ENCODE measurements around the gene ZC3H12D. TPM values are rescaled to one million over a fixed set of nuclear protein-coding genes. Genes with fewer than 3 reads are reported as not detected.
"Not testable (repeated sequence)": the region's sequence is repeated elsewhere in the genome, so short reads cannot be mapped to it uniquely, and the experiment has no call there.

The ZC3H12D gene
- total and polyA plus RNA-seq, 9 donors = 0.15 to 1.3 (median 0.45) TPM

GRCh38 chr6:149445573-149445972 lies 39.2 kb downstream of the ZC3H12D start:
- no peak for TF ChIP-seq EP300 (IDR thresholded peaks at IDR 0.05)

GRCh38 chr6:149445095-149445466 lies 39.7 kb downstream of the ZC3H12D start:
- 33 to 80% (median 76%) methylated on average over 1 to 6 of the region's 6 CpGs for WGBS, 3 donors
- no peak for DNase-seq

More at GRCh38 chr6:149445573-149445972, 39.2 kb downstream of the ZC3H12D start:
- WGBS, 3 donors = 86 to 96% (median 94%) methylated on average over 7 of the region's 7 CpGs
- Histone ChIP-seq H3K4me3 (no peak overlapping the region), H3K27ac (no peak overlapping the region), H3K27me3 (no peaks in the 10 kb centered on the region), H3K4me1 (ENCODE audit: insufficient read depth) (peaks cover 6% of the 10 kb centered on the region), H3K9me3 (no peaks in the 10 kb centered on the region), H3K36me3 (no peaks in the 10 kb centered on the region)
- DNase-seq = no peak
- intact Hi-C loops (cut with DNase I) = no loop called here

GRCh38 chr6:149444360-149445094 lies 40.3 kb downstream of the ZC3H12D start:
- whole genome bisulfite sequencing, 3 donors = 78 to 95% (median 92%) methylated on average over 3 of the region's 3 CpGs
- H3K4me3 ChIP-seq; intact Hi-C loops (cut with DNase I); H3K9me3 ChIP-seq; DNase-seq; H3K4me1 ChIP-seq (ENCODE audit: insufficient read depth); H3K27me3 ChIP-seq; H3K27ac ChIP-seq; H3K36me3 ChIP-seq: not testable (repeated sequence)

More at GRCh38 chr6:149445095-149445466, 39.7 kb downstream of the ZC3H12D start:
- no peak overlapping the region for H3K27ac ChIP-seq
- H3K4me3 ChIP-seq = no peak overlapping the region
- peaks cover 6% of the 10 kb centered on the region for H3K4me1 ChIP-seq (ENCODE audit: insufficient read depth)
- no peaks in the 10 kb centered on the region for H3K36me3 ChIP-seq
- TF ChIP-seq EP300 (IDR thresholded peaks at IDR 0.05) (no peak), POLR2A (IDR thresholded peaks at IDR 0.05) (no peak), CTCF (IDR thresholded peaks at IDR 0.05) (no peak)
- intact Hi-C loops (cut with DNase I) = no loop called here
- H3K27me3 ChIP-seq = no peaks in the 10 kb centered on the region
- H3K9me3 ChIP-seq = no peaks in the 10 kb centered on the region

GRCh38 chr6:149443411-149444181 lies 41.2 kb downstream of the ZC3H12D start:
- intact Hi-C loops (cut with DNase I) = no loop called here
- WGBS, 3 donors = 9 to 15% (median 14%) methylated on average over 8 of the region's 8 CpGs
- TF ChIP-seq EP300 (IDR thresholded peaks at IDR 0.05) (no peak), CTCF (IDR thresholded peaks at IDR 0.05) (no peak), POLR2A (IDR thresholded peaks at IDR 0.05) (no peak)
- DNase-seq = peak; percentile 38 to 78 (median 61)
- no peaks in the 10 kb centered on the region for H3K27me3 ChIP-seq
- no peaks in the 10 kb centered on the region for H3K9me3 ChIP-seq
- H3K4me3 ChIP-seq = no peak overlapping the region
- H3K27ac ChIP-seq = no peak overlapping the region
- H3K36me3 ChIP-seq = no peaks in the 10 kb centered on the region
- peaks cover 6% of the 10 kb centered on the region for H3K4me1 ChIP-seq (ENCODE audit: insufficient read depth)

GRCh38 chr6:149441740-149442139 lies 43.1 kb downstream of the ZC3H12D start:
- Histone ChIP-seq H3K4me3 (no peak overlapping the region), H3K27ac (no peak overlapping the region), H3K4me1 (ENCODE audit: insufficient read depth) (peaks cover 6% of the 10 kb centered on the region), H3K9me3 (no peaks in the 10 kb centered on the region), H3K27me3 (no peaks in the 10 kb centered on the region), H3K36me3 (no peaks in the 10 kb centered on the region)
- TF ChIP-seq EP300 (IDR thresholded peaks at IDR 0.05) = no peak
- TF ChIP-seq POLR2A (IDR thresholded peaks at IDR 0.05) = no peak
- TF ChIP-seq CTCF (IDR thresholded peaks at IDR 0.05) = no peak
- DNase-seq = no peak
- 75 to 84% (median 77%) methylated on average over 8 to 9 of the region's 9 CpGs for WGBS, 3 donors
- intact Hi-C loops (cut with DNase I) = no loop called here
